Measurements from ENCODE around the gene CCDC187. TPM values are rescaled to one million over a fixed set of nuclear protein-coding genes. Genes with fewer than 3 reads are reported as not detected.

CCDC187 gene
- total and polyA plus RNA-seq, 2 of the 13 experiments (the other 11 are each of a cell fraction or from before 2014, with no cell fraction given), result 0.03 to 0.13 TPM

- no peak overlapping the region for H3K9ac ChIP-seq (ENCODE audit: insufficient read depth, low read depth, low read length)
- H3K79me2 ChIP-seq (ENCODE audit: insufficient read depth, low read length), result no peaks in the 10 kb centered on the region
- H3K9me3 ChIP-seq (ENCODE audit: low read length), result no peaks in the 10 kb centered on the region
- POLR2A ChIA-PET, result no interaction called here
- no peak for TF ChIP-seq ETS1 (CRISPR knock-in tag; IDR thresholded peaks at IDR 0.05)
- 0 out of 2 replicates have a peak, but pooled peaks have one; percentile 20 for TF ChIP-seq ATF7 (IDR thresholded peaks at IDR 0.05)
- no peak for TF ChIP-seq ATF7 (CRISPR knock-in tag; IDR thresholded peaks at IDR 0.05)
- TF ChIP-seq CEBPB (IDR thresholded peaks at IDR 0.05; ENCODE audit: borderline replicate concordance, low read depth, low read length), result peak; percentile 55; the same call in 1 of the 2 replicates
- H2AFZ ChIP-seq (ENCODE audit: low read length), result no peak overlapping the region
- H3K27ac ChIP-seq (ENCODE audit: extremely low read length, insufficient read depth, low read length), result no peak overlapping the region
- H4K20me1 ChIP-seq (ENCODE audit: insufficient read depth, low read length), result 0 out of 2 replicates have a peak, but pooled peaks cover 2% of the 10 kb centered on the region
- CTCF ChIA-PET (ENCODE audit: low intra/inter-chr PET ratio, low total read pairs), result no interaction called here
- no peak overlapping the region for H3K4me2 ChIP-seq (ENCODE audit: low read depth, low read length)
- DNase-seq (ENCODE audit: low spot score) (no peak), FAIRE-seq (no peak), ATAC-seq (no peak)
- no peak overlapping the region for H3K4me3 ChIP-seq (replicated peaks in 1 of 3; ENCODE audit: insufficient read depth in 1 of 3, low read depth in 2 of 3, low read length in 3 of 3)
- intact Hi-C loops (cut with micrococcal nuclease; ENCODE audit: unreplicated experiment), result no loop called here
- BruUV-seq (replicated peaks), result no TSS peak
- peaks cover 8% of the 10 kb centered on the region; the same call in 1 of the 2 replicates for H3K4me1 ChIP-seq (ENCODE audit: insufficient read depth, low read length)
- peaks cover 11 to 68% of the 10 kb centered on the region in 2 experiments; a peak in 4 of 5 replicates for H3K27me3 ChIP-seq (ENCODE audit: control insufficient read depth in 1 of 2, insufficient read depth in 2 of 2, low read length in 2 of 2)
- in situ Hi-C loops (cut with HindIII; ENCODE audit: extremely low pct_ligation_motif_present, low pct_unique_long_range_greater_than_20kb), result loop anchor here (25.0 kb wide), 1 partner anchor 286 kb away; no protein-coding TSS in a partner anchor
- H3K36me3 ChIP-seq (replicated peaks in 1 of 2; ENCODE audit: control insufficient read depth in 1 of 2, insufficient read depth in 2 of 2, low read length in 2 of 2), result no peaks in the 10 kb centered on the region
- 38% methylated on average over 13 of the region's 14 CpGs for WGBS (ENCODE audit: low lambda C conversion rate)
These were observed 30.5 kb downstream of the CCDC187 start for GRCh38 chr9:136273244-136273865.

GRCh38 chr9:136270173-136270705 is 33.7 kb downstream of the CCDC187 start:
- in situ Hi-C loops (cut with HindIII; ENCODE audit: extremely low pct_ligation_motif_present, low pct_unique_long_range_greater_than_20kb), result loop anchor here (25.0 kb wide), 1 partner anchor 283 kb away; no protein-coding TSS in a partner anchor
- Histone ChIP-seq H3K4me3 (replicated peaks in 1 of 3; ENCODE audit: insufficient read depth in 1 of 3, low read depth in 2 of 3, low read length in 3 of 3) (no peak overlapping the region), H2AFZ (ENCODE audit: low read length) (no peak overlapping the region), H3K4me1 (ENCODE audit: insufficient read depth, low read length) (peaks cover 24% of the 10 kb centered on the region), H3K9me3 (ENCODE audit: low read length) (no peaks in the 10 kb centered on the region), H3K36me3 (replicated peaks in 1 of 2; ENCODE audit: control insufficient read depth in 1 of 2, insufficient read depth in 2 of 2, low read length in 2 of 2) (no peaks in the 10 kb centered on the region), H3K4me2 (ENCODE audit: low read depth, low read length) (no peak overlapping the region), H3K27me3 (ENCODE audit: control insufficient read depth in 1 of 2, insufficient read depth in 2 of 2, low read length in 2 of 2) (peaks cover 6 to 58% of the 10 kb centered on the region in 2 experiments; a peak in 3 of 5 replicates), H4K20me1 (ENCODE audit: insufficient read depth, low read length) (no peaks in the 10 kb centered on the region), H3K27ac (ENCODE audit: extremely low read length, insufficient read depth, low read length) (no peak overlapping the region), H3K79me2 (ENCODE audit: insufficient read depth, low read length) (no peaks in the 10 kb centered on the region), H3K9ac (ENCODE audit: insufficient read depth, low read depth, low read length) (no peak overlapping the region)
- no peak for TF ChIP-seq KLF6 (CRISPR knock-in tag; IDR thresholded peaks at IDR 0.05)
- TF ChIP-seq USF2 (IDR thresholded peaks at IDR 0.05; ENCODE audit: low read depth, low read length), result peak; percentile 36; the same call in 1 of the 2 replicates
- TF ChIP-seq USF2 (CRISPR knock-in tag; IDR thresholded peaks at IDR 0.05; ENCODE audit: borderline replicate concordance), result no peak
- peak; percentile 64; the same call in 1 of the 2 replicates for TF ChIP-seq RAD51 (IDR thresholded peaks at IDR 0.05; ENCODE audit: borderline replicate concordance)
- 56% methylated on average over 13 of the region's 13 CpGs for WGBS (ENCODE audit: low lambda C conversion rate)
- intact Hi-C loops (cut with micrococcal nuclease; ENCODE audit: unreplicated experiment), result no loop called here
- no peak for FAIRE-seq
- POLR2A ChIA-PET, result no interaction called here
- ATAC-seq, result no peak
- CTCF ChIA-PET (ENCODE audit: low intra/inter-chr PET ratio, low total read pairs), result no interaction called here
- DNase-seq (ENCODE audit: low spot score), result no peak
- no TSS peak for BruUV-seq (replicated peaks)
